Tibial nerve (tissue), 4 donors: ENCODE data around the gene RBP3. TPM values are rescaled to one million over a fixed set of nuclear protein-coding genes. Genes with fewer than 3 reads are reported as not detected.

ENCODE experiments used
- DNase-seq, 2 donors: peaks; one replicate each; pipeline ENCODE4 v3.0.0-alpha.2; 2019; ENCODE audit warnings: low spot score in 2 of 2
- H3K27ac ChIP-seq, 4 donors: fragments of 200-600 bp; sonication (generic) in 3 of 4; one replicate each; pipeline ENCODE4 v1.5.1; 2017 to 2019; ENCODE audit warnings: mild to moderate bottlenecking in 1 of 4
- H3K27me3 ChIP-seq, 2 donors: fragments of 200-600 bp; sonication (generic) in 1 of 2; one replicate each; pipeline versions ENCODE4 v1.5.1 to v1.6.0; 2017 to 2019
- H3K36me3 ChIP-seq, 3 donors: fragments of 200-600 bp; sonication (generic); one replicate each; pipeline ENCODE4 v1.5.1; 2018 to 2019
- H3K4me1 ChIP-seq, 4 donors: fragments of 200-600 bp; sonication (generic) in 3 of 4; one replicate each; pipeline ENCODE4 v1.5.1; 2017 to 2019
- H3K4me3 ChIP-seq, 4 donors: fragments of 200-600 bp; sonication (generic) in 3 of 4; one replicate each; pipeline ENCODE4 v1.5.1; 2017 to 2019; ENCODE audit warnings: mild to moderate bottlenecking in 1 of 4, moderate library complexity in 1 of 4
- H3K9me3 ChIP-seq, 4 donors: fragments of 200-600 bp; sonication (generic) in 3 of 4; one replicate each; pipeline ENCODE4 v1.5.1; 2017 to 2019
- EP300 ChIP-seq, 2 donors: sonication (generic); formaldehyde crosslinking; IDR thresholded peaks; one replicate each; pipeline ENCODE4 v1.6.1; 2017; ENCODE audit warnings: antibody characterized with exemption in 2 of 2, mild to moderate bottlenecking in 1 of 2
- POLR2A ChIP-seq, 2 donors: fragments of 450-650 bp; IDR thresholded peaks; one replicate each; pipeline ENCODE4 v1.6.1; 2017; ENCODE audit warnings: antibody characterized with exemption in 2 of 2, mild to moderate bottlenecking in 2 of 2, moderate library complexity in 2 of 2
- WGBS, 2 donors: methylation state at CpG; one replicate each; pipeline ENCODE4 v1.1.5; 2018; 5-methylcytosine and 5-hydroxymethylcytosine counted together
- total RNA-seq, 4 donors: library from RNA; depleted of rRNA; stranded (reverse); fragments of >200 nt; gene quantifications; one replicate each; pipeline ENCODE4 v1.1.0, GENCODE V29; 2016
- TF ChIP-seq, protein P1 (sequence below), 5 experiments: fragments of 200-600 bp in 3 of 5; fragments of 450-650 bp in 2 of 5; sonication (generic) in 3 of 5; IDR thresholded peaks; one replicate each; pipeline ENCODE4 v1.5.1; 2016 to 2019; ENCODE audit warnings: antibody characterized with exemption in 5 of 5, mild to moderate bottlenecking in 3 of 5, moderate library complexity in 2 of 5

RBP3 gene
- total RNA-seq, 4 donors from 2014 or later, result not detected

DNA sequence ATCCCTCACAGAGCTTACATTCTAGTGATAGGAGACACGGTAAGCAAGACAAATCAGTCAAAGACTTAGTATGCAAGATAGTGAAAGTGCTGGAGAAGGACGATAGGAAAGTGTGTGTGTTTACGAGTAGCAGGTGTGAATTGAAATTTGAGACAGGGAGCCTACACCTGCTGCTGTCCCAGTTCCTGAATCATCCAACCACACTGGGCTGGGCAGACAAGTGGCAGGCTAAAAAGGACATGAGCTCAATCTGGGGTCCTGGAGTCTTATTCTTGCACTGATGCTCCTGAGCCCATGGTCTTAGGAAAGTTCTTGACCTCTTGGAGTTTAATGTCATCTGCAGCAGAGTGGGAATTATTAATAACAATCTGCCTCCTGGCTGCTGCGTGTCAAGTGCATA is 16.2 kb downstream of the RBP3 start:
- Histone ChIP-seq H3K9me3 (no peaks in the 10 kb centered on the region), H3K27me3 (no peaks in the 10 kb centered on the region), H3K27ac (no peak overlapping the region), H3K36me3 (no peaks in the 10 kb centered on the region), H3K4me3 (no peak overlapping the region), H3K4me1 (no peaks in the 10 kb centered on the region)
- DNase-seq, result no peak
- no peak for TF ChIP-seq EP300 (IDR thresholded peaks at IDR 0.05)
- TF ChIP-seq, protein P1, sequence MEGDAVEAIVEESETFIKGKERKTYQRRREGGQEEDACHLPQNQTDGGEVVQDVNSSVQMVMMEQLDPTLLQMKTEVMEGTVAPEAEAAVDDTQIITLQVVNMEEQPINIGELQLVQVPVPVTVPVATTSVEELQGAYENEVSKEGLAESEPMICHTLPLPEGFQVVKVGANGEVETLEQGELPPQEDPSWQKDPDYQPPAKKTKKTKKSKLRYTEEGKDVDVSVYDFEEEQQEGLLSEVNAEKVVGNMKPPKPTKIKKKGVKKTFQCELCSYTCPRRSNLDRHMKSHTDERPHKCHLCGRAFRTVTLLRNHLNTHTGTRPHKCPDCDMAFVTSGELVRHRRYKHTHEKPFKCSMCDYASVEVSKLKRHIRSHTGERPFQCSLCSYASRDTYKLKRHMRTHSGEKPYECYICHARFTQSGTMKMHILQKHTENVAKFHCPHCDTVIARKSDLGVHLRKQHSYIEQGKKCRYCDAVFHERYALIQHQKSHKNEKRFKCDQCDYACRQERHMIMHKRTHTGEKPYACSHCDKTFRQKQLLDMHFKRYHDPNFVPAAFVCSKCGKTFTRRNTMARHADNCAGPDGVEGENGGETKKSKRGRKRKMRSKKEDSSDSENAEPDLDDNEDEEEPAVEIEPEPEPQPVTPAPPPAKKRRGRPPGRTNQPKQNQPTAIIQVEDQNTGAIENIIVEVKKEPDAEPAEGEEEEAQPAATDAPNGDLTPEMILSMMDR (IDR thresholded peaks at IDR 0.05), result no peak
- no peak for TF ChIP-seq POLR2A (IDR thresholded peaks at IDR 0.05)
- 69 to 77% methylated on average over 4 of the region's 4 CpGs for WGBS, 2 donors

DNA sequence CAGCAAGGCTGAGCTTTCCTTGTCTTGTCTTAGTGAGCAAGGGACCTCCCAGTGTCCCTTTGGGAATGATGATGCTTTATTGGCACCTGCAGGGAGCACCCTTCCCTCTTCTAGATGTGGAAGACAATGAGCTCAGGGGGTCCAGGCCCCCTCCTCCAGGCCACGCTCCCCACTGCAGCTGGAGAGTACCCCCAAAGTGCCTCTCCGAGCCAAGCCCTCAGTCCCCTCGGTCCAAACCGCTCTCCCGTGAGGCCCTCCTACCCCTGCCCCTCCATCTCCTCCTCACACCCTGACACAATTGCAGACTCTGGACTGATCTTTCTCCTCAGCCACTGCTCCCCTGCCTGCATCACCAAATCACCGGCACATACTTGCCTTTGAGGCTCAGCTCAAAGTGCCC is 16.7 kb downstream of the RBP3 start:
- no peaks in the 10 kb centered on the region for H3K36me3 ChIP-seq
- H3K4me3 ChIP-seq, result no peak overlapping the region
- 80 to 91% methylated on average over 6 of the region's 6 CpGs for WGBS, 2 donors
- TF ChIP-seq, protein P1 (IDR thresholded peaks at IDR 0.05), result no peak
- no peak for TF ChIP-seq POLR2A (IDR thresholded peaks at IDR 0.05)
- no peak for TF ChIP-seq EP300 (IDR thresholded peaks at IDR 0.05)
- H3K27ac ChIP-seq, result no peak overlapping the region
- H3K4me1 ChIP-seq, result no peaks in the 10 kb centered on the region
- H3K27me3 ChIP-seq, result no peaks in the 10 kb centered on the region
- no peaks in the 10 kb centered on the region for H3K9me3 ChIP-seq
- DNase-seq, result no peak

DNA sequence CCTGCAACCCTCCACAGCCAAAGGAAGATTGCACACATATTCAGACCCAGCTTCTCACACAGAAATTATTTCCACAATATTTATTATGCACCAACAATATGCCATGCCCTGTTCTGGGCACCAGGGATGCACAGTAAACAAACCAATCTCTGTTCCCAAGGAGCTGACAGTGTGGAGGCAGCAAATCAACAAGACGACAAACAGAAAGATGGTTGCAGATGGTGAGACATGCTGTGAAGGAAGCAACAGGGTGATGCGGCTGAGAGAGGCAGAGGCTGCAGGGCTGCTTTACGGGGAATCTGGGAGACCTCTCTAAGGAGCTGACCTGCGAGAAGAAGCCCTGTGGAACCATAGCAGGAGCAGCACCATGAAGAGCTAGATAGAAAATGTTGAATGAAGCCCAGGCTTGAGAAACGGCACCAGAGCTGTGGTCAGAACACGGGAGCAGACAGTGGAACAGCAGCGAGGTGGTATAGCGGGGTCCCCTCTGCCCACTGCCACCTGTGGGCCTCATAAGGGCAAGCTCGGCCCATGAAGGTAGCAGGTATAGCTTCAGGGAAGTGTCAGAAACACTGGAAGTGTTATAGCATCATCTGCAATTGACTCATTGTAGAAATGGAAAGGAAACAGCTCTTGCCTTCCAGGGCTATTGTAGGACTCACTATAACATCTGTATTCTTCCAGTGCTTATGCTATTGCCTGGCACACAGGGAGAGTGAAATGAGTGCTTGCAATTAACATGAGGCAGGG is 17.4 kb downstream of the RBP3 start:
- Histone ChIP-seq H3K27ac (no peak overlapping the region), H3K27me3 (no peaks in the 10 kb centered on the region), H3K36me3 (no peaks in the 10 kb centered on the region), H3K9me3 (no peaks in the 10 kb centered on the region), H3K4me3 (no peak overlapping the region), H3K4me1 (no peaks in the 10 kb centered on the region)
- 88 to 89% methylated on average over 9 of the region's 9 CpGs for WGBS, 2 donors
- DNase-seq, result no peak
- TF ChIP-seq POLR2A (IDR thresholded peaks at IDR 0.05), result no peak
- TF ChIP-seq EP300 (IDR thresholded peaks at IDR 0.05), result no peak
- TF ChIP-seq, protein P1 (IDR thresholded peaks at IDR 0.05), result no peak

DNA sequence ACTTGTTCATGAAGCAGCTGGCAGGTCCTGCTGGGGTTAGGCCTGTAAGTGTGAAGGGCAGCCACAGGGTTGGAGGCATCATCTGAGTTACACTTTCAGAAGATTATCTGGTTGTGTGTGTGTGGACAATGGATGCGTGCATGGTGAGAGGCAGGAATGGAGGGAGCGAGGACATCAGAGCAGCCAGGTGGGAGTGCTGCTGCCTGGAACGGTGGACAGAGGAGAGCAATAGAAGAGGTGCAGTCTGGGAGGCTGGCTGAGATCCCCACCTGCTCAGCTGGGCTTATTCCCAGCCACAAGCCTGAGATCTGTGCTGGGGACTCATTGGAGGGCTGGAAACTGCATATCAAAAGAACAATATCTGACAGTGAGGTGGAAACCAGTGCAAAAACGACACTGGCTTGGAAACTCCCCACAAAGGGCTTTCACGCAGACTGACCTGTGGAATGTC is 18.0 kb downstream of the RBP3 start:
- H3K27me3 ChIP-seq, result no peaks in the 10 kb centered on the region
- no peaks in the 10 kb centered on the region for H3K4me1 ChIP-seq
- H3K4me3 ChIP-seq, result no peak overlapping the region
- TF ChIP-seq POLR2A (IDR thresholded peaks at IDR 0.05) (no peak), EP300 (IDR thresholded peaks at IDR 0.05) (no peak)
- TF ChIP-seq, protein P1 (IDR thresholded peaks at IDR 0.05), result no peak
- H3K9me3 ChIP-seq, result no peaks in the 10 kb centered on the region
- no peak for DNase-seq
- H3K36me3 ChIP-seq, result no peaks in the 10 kb centered on the region
- 81 to 84% methylated on average over 5 of the region's 5 CpGs for WGBS, 2 donors
- H3K27ac ChIP-seq, result no peak overlapping the region

DNA sequence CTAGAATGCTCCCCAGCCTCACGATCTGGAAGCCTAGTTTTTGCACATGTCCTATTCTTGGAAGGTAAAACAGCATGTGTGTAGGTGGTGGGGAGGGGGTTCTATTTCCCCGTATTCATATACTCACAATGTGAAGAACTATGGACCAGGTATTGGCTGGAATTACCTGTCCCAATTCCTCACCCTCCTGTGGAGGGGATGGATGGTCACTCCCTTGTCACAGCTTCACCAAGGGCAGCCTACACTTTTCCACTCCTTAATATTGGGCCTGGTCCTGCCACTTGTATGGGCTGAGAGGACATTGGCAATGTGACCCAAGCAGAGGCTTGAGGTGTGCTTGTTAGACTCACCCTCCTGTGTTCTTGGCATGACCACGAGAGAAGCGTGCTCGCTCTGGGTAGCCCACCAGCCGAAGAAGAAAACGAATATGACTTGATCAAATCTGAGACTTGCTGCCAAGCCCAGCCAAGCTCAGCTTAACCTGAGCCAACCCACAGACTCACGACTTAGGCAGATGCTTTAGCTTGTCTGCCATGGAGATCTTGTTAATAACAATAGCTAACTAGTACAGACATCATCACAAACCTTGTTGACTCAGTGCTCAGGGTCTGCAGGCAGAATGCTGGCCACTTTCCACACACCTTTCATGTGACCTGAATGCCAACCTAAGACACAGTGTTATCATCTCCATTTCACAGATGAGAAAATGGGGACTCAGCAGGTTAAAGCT is 18.7 kb downstream of the RBP3 start:
- WGBS, 2 donors, result 92 to 95% methylated on average over 8 of the region's 8 CpGs
- Histone ChIP-seq H3K36me3 (no peaks in the 10 kb centered on the region), H3K27ac (no peak overlapping the region), H3K9me3 (no peaks in the 10 kb centered on the region), H3K4me1 (no peaks in the 10 kb centered on the region), H3K27me3 (no peaks in the 10 kb centered on the region), H3K4me3 (no peak overlapping the region)
- TF ChIP-seq, protein P1 (IDR thresholded peaks at IDR 0.05), result no peak
- TF ChIP-seq POLR2A (IDR thresholded peaks at IDR 0.05), result no peak
- no peak for TF ChIP-seq EP300 (IDR thresholded peaks at IDR 0.05)
- DNase-seq, result no peak
